ENCODE measurements around the gene C7orf33. TPM values are rescaled to one million over a fixed set of nuclear protein-coding genes. Genes with fewer than 3 reads are reported as not detected.

C7orf33 gene
- total and polyA plus RNA-seq, 4 donors: not detected

DNA sequence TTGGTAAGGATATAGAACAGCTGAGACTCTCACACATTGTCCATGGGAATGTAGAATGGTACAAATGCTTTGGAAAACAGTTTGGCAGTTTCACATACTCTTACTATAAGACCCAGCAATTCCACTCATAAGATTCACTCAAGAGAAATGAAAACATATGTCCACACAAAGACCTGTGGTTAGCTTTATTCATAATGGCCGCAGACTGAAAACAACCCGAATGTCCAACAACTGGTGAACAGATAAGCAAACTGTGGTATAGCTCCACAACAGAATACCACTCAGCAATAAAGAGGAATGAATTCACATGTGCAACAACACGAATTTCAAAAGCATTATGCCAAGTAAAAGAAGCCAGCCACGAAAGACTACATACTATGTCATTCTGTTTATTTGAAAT lies 74.7 kb downstream of the C7orf33 start:
- TF ChIP-seq, protein P1, sequence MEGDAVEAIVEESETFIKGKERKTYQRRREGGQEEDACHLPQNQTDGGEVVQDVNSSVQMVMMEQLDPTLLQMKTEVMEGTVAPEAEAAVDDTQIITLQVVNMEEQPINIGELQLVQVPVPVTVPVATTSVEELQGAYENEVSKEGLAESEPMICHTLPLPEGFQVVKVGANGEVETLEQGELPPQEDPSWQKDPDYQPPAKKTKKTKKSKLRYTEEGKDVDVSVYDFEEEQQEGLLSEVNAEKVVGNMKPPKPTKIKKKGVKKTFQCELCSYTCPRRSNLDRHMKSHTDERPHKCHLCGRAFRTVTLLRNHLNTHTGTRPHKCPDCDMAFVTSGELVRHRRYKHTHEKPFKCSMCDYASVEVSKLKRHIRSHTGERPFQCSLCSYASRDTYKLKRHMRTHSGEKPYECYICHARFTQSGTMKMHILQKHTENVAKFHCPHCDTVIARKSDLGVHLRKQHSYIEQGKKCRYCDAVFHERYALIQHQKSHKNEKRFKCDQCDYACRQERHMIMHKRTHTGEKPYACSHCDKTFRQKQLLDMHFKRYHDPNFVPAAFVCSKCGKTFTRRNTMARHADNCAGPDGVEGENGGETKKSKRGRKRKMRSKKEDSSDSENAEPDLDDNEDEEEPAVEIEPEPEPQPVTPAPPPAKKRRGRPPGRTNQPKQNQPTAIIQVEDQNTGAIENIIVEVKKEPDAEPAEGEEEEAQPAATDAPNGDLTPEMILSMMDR (IDR thresholded peaks at IDR 0.05; ENCODE audit: control extremely low read depth, extremely low read depth): no peak
- ATAC-seq (ENCODE audit: insufficient read depth, low FRiP score): no peak

More for the DNA sequence above, 74.7 kb downstream of the C7orf33 start:
- Histone ChIP-seq H3K9me3 (ENCODE audit: control insufficient read depth in 4 of 4, insufficient read depth in 3 of 4, low read length in 3 of 4) (no peaks in the 10 kb centered on the region), H3K27me3 (ENCODE audit: control insufficient read depth in 3 of 3, insufficient read depth in 3 of 3, low read length in 2 of 3) (no peaks in the 10 kb centered on the region), H3K4me1 (ENCODE audit: control insufficient read depth in 5 of 5, insufficient read depth in 5 of 5, low read length in 5 of 5) (no peaks in the 10 kb centered on the region), H3K4me3 (no peak overlapping the region), H3K36me3 (ENCODE audit: control insufficient read depth in 4 of 4, insufficient read depth in 4 of 4, low read length in 4 of 4) (no peaks in the 10 kb centered on the region), H3K9ac (ENCODE audit: insufficient read depth in 1 of 2, low read length in 2 of 2) (no peak overlapping the region), H3K27ac (ENCODE audit: low read depth in 1 of 2, low read length in 1 of 2) (no peak overlapping the region)
- no peak for DNase-seq
- WGBS, 2 donors: 84 to 93% methylated on average over 4 of the region's 4 CpGs

Other genes with a start within 250 kb of the C7orf33 start
- 10 to 100 TPM; 35.9 to 56.5 TPM for gene CUL1, start 108.1 kb downstream of the C7orf33 start, total RNA-seq
- 10 to 100 TPM; 22.9 to 29.7 TPM for gene CUL1, start 108.1 kb downstream of the C7orf33 start, polyA plus RNA-seq